ENCODE results near the gene HSD17B11.
"Not testable (repeated sequence)": the region's sequence is repeated elsewhere in the genome, so short reads cannot be mapped to it uniquely, and the experiment has no call there.

The HSD17B11 gene

DNA sequence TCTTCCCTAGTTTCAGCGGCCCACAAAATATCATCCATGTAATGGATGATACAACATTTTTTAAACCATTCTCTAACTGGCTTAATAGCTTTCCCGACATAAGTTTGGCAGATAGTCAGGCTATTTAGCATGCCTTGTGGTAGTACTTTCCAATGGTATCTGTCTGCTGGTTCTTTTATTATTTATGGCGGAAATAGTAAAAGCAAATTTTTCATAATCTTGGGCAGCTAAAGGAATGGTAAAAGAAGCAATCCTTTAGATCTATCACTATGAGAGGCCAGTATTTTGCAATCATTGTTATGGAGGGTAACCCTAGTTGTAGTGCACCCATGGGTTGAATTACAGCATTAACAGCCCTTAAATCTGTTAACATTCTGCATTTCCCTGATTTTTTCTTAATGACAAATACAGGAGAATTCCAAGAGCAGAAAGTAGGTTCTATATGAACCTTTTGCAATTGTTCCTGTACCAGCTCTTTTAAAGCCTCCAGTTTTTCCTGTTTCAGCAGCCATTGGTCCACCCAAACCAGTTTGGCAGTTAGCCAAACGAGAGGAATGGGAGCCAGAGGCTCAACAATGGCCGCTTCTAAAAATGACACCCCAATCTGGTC lies 14.3 kb upstream of the HSD17B11 start:
- no peak for DNase-seq

DNA sequence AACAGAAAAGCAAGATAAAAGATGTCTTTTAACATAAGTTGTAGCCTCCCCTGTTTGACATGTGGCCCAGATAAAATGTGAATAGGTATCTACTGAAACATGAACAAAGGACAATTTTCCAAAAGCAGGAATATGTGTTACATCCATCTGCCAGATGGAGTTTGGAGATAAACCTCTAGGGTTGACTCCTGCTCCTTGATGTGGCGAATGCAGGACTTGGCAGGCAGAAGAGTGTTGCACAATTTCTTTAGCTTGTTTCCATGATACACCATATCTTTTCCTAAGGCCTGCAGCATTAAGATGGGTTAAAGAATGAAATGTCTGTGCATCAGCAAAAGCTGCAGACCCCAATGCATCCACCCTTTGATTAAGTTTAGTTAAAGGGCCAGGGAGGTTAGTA lies 12.7 kb upstream of the HSD17B11 start:
- DNase-seq: not testable (repeated sequence)

DNA sequence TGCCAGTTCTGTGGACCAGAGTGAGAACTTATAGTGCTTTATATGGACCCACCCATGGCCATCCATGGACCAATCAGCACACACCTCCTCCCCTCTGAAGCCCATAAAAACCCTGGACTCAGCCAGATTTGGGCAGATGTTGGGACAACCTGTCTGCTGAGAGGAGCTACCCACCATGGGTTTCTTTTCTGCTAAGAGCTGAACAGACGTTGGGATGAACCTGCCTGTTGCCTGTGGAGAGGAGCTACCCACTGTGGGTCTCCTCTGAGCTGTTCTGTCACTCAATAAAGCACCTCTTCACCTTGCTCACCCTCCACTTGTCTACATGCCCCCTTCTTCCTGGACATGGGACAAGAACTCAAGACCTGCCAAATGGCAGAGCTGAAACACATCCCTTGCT lies 9.0 kb upstream of the HSD17B11 start:
- DNase-seq: no peak

DNA sequence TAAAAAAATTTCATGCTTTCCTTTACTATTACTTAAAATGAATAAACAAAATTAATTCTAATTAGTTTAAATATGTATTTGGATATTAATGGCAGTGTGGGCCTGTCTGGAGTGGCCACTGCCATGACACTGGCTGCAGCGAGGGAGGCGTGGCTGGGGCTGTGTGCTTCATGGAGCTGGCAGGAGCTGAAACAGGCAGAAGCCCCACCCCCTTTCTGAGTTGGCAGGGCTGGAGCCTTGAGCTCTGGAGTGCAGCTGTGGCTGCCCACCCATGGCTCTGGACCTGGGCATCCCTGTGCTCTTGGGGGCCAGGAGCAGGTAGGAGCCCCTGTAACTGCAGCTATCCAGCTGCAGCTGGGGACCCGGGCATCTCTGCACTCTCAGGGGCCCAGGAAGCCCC lies 8.2 kb upstream of the HSD17B11 start:
- no peak for DNase-seq

DNA sequence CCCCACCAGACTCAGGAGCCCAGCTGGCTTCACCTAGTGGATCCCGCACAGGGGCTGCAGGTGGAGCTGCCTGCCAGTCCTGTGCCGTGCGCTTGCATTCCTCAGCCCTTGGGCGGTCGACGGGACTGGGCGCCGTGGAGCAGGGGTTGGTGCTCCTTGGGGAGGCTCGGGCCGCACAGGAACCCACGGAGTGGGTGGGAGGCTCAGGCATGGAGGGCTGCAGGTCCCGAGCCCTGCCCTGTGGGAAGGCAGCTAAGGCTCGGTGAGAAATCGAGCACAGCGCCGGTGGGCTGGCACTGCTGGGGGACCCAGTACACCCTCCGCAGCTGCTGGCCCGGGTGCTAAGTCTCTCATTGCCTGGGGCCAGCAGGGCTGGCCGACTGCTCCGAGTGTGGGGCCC lies 4.9 kb upstream of the HSD17B11 start:
- DNase-seq: not testable (repeated sequence)

DNA sequence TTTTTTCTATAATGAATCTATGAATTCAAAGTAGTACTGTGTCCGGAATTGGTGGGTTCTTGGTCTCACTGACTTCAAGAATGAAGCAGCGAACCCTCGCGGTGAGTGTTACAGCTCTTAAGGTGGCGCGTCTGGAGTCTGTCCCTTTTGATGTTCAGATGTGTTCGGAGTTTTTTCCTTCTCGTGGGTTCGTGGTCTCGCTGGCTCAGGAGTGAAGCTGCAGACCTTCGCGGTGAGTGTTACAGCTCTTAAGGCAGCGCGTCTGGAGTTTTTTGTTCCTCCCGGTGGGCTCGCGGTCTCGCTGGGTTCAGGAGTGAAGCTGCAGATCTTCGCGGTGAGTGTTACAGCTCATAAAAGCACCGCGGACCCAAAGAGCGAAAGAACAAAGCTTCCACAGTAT lies 4.1 kb upstream of the HSD17B11 start:
- DNase-seq: not testable (repeated sequence)

DNA sequence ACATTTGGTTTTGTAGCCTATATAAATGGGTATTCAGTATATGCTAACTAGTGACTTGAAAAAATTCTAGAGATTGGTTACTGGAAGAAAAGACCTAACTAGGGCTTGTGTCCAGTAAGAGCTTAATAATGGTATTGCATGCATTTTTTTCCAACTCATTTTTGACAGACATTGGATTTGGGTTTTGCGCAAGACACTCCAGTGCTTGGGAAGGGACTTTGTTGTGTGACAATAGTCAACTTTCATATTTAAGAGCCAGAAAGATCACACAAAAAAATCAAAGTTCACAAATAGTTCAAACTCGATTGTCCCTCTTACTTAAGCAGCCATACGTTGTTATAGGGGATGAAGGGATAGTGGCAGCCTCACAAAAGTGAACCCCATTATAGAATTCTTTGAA lies 1.2 kb upstream of the HSD17B11 start:
- no peak for DNase-seq

DNA sequence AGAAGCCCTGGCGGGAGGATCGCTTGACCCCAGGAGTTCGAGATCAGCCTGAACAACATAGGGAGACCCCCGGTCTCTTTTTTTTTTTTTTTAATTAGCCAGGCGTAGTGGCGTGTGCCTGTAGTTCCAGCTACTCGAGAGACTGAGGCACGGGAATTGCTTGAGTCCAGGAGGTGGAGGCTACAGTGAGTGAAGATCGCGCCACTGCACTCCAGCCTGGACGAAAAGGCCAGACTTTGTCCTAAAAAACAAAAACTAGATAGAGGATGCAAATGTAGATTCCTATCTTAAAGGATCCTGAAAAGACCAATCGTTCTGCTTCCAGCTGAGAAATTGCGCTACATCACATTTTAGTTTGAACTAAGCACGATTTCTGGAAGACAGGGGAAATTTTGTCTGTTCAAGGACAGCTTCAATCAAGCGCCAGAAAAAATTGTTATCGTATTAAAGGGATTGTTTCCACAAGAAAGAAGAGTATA lies 627 bp upstream of the HSD17B11 start:
- no peak for DNase-seq

DNA sequence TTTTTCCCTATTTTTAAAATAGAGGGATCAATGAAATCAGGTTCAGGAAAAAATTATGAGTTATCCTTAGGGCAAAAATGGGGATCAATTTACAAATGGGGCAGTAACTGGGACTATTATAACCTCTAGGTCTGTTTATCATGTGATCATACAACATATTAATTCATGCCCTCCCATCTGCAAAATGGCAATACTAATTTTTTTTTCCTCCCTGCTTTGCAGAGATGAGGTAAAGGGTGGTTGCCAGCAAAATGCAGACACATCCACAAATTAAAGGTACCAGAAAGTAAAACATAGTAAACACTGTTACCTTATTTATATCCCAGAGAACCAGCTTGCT lies 467 bp downstream of the HSD17B11 start:
- DNase-seq: no peak

DNA sequence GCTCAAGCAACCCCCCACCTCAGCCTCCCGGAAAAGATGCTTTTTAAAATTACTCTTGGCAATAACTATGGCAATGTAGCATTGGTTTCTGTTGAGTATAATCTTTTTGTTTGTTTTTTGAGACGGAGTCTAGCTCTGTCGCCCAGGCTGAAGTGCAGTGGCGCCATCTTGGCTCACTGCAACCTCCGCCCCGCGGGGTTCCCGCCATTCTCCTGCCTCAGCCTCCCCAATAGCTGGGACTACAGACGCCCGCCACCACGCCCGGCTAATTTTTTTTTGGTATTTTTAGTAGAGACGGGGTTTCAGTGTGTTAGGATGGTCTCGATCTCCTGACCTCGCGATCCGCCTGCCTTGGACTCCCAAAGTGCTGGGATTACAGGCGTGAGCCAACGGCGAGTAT lies 933 bp downstream of the HSD17B11 start:
- not testable (repeated sequence) for DNase-seq

DNA sequence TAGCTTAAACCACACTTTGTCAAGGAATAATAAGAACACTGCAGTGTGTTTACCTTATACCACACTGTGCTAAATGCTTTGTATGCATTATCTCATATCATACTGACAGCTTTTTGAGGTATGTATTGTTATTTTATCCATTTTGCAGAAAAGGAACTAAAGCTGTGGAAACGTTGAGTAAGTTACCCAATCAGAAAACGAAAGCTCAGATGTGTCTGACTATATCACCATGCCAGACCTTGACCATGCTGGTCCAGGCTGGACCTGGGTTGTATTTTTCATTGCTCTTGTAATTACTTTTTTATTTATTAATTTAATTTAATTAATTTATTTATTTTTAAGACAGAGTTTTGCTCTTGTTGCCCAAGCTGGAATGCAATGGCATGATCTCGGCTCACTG lies 2.1 kb downstream of the HSD17B11 start:
- DNase-seq: no peak

DNA sequence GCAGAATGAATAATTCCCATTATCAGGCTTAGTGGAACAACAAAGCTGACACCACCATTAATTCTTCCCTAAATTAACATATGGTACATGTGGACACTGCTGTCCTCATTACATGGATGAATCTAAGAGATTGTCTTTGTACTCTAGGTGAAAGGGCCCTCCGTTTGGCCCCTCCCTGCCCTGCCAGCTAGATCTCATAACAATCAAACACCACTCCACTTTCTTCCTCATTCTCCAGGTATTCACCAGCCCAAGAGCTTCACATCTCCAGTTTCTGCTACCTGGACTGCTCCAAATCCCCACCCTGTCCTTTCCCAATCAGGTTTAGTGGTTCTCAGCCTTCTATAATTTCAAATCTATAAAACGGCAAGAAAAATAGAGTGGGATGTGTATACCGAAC lies 3.8 kb downstream of the HSD17B11 start:
- no peak for DNase-seq

DNA sequence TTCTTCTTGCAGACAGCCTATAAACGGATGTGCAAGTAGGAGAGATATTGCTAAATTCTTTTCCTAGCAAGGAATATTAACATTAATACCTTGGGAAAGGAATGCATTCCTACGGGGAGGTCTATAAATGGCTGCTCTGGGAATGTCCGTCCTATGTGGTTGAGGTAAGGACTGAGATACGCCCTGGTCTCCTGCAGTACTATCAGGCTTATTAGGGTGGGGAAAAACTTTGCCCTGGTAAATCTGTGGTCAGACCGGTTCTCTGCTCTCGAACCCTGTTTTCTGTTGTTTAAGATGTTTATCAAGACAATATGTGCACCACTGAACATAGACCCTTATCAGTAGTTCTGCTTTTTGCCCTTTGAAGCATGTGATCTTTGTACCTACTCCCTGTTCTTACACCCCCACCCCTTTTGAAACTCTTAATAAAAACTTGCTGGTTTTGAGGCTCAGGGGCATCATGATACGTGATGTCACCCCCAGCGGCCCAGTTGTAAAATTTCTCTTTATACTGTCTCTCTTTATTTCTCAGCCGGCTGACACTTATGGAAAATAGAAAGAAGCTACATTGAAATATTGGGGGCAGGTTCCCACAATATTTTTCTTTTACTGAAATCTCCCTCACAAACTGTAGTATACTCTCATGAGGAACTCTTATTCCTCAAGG lies 6.4 kb downstream of the HSD17B11 start:
- not testable (repeated sequence) for DNase-seq

DNA sequence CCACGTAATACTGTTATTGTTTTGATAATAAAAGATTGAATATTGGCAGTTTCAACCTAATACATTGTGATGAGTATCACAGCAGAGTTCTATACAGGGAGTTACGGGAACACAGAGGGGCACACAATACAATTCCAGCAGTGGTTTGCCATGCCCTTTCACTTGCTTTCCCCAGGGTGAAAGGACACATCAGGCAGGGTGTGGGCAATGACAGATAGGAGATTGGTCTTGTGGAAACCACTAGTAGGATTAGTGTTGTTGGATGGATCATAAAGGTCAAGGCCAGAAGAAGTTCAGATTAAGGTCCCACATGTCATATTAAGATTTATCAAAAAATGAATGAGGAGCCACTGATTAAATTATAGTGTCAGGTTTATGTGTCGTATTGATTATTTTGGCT lies 8.1 kb downstream of the HSD17B11 start:
- no peak for DNase-seq

DNA sequence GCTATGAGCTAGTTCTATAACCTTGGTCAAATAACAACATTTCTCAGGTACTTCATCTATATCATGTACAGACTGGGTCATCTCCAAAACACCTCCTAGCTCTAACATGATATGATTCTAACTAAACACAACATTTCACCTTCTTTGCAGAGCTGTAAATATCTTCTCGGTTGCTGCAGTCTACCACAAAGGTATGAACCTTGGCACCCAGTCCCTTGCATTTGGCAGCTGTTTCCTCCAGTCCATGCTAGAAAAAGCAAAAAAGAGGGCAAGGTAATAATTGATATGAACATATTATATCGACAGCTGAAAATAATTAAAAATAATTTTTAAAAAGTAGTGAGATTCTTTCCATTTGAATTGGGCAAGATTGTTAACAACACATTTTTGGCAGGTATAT lies 8.9 kb downstream of the HSD17B11 start:
- no peak for DNase-seq

DNA sequence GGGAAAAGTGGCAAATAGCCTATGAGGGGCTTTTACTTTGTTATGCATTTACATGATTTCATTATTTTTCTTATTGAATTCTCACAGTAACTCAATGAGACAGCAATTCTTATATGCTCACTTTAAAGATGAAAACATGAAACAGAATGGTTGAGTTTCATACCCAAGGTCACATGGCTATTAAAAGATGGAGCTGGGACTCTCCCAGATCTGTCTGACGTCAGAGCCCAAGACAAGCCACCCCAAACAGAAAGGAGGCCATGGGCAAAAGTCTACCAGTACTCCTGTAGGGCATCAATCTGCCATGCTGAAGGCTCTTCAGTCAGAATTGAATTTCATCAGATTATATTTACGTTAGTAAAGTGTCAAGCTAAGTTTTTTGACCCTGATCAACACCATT lies 13.2 kb downstream of the HSD17B11 start:
- no peak for DNase-seq

DNA sequence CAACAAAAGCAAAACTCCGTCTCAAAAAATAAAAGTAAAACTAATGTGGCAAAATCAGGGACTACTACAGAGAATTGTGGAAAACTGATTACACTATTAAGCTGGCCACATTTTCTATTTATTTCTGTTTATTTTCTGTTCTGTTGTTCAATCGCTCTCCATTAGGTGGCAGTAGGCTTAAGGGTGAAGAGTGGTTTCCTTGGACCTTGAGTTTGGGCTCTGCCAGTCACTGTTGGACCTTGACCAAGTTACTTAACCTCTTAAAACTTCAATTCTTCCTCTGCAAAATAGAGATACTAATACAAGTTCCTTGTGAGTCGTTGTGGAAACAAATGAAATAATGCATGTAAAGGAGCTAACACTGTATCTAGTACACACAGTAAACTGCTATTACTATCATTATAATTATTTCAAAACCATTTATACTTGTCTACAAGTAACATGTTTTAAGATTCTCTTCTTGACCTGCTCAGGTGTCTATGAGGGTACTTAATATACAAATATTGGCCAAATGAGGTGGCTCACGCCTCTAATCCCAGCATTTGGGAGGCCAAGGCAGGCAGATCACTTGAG lies 15.2 kb downstream of the HSD17B11 start:
- peak; percentile 33 for DNase-seq

DNA sequence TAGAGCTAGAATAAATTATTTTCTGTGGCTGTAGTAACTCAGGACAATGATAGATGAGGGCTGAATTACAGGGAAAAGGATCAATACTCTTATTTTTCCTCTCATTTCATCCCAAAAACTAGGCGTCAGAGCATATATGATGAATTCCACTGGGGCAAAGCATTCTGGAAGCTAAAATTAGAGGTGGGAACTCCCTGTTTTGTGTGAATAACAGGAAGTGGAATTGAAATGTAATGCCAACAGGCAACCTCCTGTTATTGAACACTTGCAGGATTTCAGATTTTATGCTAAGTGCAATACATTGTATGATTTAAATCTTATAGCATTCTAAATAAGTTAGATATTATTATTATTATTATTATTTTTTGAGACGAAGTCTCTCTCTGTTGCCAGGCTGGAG lies 20.9 kb downstream of the HSD17B11 start:
- DNase-seq: no peak

DNA sequence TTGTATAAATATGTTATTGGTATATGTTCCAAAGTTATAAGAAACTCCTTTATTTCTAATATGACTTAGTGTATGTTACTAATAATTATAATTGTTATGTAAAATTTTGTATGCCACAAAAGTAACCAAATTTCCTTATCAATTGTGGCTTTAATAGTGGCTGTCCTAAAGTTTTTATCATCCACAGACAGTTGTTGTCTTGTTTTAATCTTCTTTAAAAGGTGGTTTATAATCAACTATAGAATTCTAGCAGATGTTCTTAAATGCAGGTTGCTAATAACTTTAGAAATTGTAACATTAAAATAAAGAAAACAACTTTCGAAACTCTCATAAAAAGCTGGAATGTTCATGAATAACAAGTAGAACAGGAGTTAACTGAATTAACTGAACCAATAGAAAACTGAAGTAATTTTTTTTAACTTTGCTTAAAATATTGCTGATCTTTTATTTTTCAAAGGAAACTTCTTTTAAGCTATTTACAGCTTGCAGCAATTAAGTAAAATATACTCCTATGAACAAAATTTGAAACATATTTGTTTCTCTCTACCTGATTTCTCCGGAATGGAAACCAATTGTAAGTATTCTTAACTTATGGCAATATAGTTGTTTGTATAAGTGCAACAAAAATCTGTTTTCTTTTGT lies 24.3 kb downstream of the HSD17B11 start:
- no peak for DNase-seq

DNA sequence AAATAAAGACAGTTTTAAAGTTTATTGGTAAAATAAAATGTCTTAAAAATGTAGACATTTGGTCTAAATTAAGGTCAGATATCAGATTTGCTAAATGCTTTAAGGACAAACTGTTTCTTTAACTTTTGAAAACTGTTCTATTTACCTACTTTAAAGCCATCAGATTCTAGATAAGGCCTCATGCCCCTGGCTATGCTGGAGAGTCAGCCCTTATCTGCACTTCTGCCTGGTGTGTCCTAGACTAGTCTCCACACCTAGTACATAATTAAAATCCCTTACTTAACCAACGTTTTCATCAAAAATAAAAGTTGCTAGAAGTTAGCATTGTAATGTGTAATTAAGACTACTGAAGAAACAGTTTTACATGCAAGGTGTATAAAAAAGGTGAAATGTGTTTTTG lies 25.6 kb downstream of the HSD17B11 start:
- DNase-seq: no peak

DNA sequence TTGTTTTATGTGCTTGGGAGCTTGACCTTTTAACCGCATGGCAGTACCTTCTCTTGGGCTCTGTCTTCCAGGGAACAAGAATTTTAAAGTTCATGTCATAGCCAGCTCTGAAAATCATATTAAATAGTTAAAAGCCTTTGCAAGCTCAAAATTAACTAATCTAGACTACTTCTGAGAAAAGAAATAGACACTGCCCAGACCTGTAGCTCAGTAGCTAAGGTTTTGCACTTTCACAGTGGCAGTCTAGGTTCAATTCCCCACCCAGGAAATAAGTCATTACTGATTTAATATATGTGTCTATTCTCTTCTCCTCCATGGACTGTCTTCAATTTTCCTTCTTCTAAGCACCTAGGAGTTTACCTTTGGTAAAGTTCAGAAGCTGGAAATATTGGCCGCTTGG lies 27.4 kb downstream of the HSD17B11 start:
- DNase-seq: peak; percentile 15

DNA sequence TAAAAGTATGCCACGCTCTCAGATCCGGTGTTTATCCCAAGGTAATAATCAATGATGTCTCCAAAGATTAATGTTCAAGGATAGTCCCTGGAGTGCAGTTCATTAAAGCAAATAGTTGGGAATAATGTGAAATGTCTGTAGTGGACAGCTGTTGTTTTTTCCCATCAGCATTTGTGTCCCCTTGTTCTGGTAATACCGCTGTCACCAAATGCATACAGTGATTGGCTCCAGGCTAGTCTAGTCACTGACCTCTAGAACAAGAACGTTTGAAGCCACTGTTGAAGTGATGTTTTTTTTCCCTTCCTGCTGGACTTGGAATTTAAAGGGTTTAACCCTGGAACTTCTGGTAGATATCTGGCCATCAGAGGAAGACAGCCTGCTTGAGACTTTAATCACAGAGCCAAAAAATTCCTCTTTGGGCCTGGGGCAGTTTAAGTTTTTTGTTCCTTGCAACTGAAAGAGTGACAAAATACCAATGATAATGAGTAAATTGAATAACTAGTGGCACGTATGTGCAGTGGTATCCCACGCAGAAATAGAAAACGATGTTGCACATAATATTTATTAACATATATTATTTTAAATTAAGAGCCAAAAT lies 30.6 kb downstream of the HSD17B11 start:
- DNase-seq: no peak

DNA sequence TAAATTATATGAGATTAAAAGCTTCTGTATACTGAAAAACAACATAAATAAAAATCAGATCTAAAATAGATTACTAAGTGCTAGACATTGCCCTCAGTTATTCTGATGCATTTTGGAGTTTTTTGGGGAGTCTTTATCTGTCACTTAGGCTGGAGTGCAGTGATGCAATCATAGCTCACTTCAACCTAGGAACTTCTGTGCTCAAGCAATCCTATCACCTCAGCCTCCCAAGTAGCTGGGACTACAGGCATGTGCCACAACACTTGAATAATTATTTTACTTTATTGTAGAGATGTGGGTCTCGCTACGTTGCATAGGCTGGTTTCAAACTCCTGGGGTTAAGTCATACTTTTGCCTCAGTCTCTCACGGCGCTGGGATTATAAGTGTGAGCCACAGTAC lies 31.7 kb downstream of the HSD17B11 start:
- DNase-seq: no peak
